GDM1 (cell line): Measurements from ENCODE around the gene INPP5J.
"Not testable (repeated sequence)": the region's sequence is repeated elsewhere in the genome, so short reads cannot be mapped to it uniquely, and the experiment has no call there.

Source experiments
- DNase-seq: peaks from one replicate; lab custom pipeline; 2025; lab: John Stamatoyannopoulos, UW

Gene INPP5J, protein sequence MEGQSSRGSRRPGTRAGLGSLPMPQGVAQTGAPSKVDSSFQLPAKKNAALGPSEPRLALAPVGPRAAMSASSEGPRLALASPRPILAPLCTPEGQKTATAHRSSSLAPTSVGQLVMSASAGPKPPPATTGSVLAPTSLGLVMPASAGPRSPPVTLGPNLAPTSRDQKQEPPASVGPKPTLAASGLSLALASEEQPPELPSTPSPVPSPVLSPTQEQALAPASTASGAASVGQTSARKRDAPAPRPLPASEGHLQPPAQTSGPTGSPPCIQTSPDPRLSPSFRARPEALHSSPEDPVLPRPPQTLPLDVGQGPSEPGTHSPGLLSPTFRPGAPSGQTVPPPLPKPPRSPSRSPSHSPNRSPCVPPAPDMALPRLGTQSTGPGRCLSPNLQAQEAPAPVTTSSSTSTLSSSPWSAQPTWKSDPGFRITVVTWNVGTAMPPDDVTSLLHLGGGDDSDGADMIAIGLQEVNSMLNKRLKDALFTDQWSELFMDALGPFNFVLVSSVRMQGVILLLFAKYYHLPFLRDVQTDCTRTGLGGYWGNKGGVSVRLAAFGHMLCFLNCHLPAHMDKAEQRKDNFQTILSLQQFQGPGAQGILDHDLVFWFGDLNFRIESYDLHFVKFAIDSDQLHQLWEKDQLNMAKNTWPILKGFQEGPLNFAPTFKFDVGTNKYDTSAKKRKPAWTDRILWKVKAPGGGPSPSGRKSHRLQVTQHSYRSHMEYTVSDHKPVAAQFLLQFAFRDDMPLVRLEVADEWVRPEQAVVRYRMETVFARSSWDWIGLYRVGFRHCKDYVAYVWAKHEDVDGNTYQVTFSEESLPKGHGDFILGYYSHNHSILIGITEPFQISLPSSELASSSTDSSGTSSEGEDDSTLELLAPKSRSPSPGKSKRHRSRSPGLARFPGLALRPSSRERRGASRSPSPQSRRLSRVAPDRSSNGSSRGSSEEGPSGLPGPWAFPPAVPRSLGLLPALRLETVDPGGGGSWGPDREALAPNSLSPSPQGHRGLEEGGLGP

DNA sequence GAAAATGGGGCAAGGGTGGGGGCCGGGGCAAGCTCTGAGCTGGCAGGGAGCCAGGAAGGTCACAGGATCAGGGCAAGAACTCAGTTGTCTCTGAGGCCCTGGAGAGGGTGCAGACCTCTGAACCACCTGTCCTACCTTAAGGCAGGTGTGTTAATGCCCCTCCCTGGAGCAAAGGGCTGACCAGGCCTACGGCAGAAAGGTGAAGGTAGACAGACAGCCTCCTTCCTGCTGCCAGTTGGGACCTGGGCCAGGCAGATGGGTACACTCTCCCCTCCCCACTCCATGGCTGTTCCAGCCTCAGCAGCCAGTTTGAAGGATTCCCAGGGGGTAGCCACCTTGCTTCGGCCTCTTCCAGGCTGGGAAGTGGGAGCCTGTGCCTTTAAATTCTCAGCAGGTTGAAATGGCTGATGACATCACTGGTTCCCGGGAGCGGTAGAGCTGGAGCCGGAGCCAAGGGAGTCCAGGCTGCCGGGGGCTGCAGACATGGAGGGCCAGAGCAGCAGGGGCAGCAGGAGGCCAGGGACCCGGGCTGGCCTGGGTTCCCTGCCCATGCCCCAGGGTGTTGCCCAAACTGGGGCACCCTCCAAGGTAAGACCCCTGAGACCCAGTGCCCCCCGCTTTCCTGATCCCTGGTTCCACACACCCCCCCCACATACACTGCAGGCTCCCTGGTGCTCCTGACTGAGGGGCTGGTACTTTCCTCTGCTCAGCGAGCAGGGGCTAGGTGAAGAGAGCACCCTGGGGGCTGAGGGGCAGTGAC is at the start of gene INPP5J:
TSS of gene INPP5J (plus strand) at position 435 of the 760 bp plus-strand sequence. CDS start at position 484, 49 bp downstream.
- no peak for DNase-seq

DNA sequence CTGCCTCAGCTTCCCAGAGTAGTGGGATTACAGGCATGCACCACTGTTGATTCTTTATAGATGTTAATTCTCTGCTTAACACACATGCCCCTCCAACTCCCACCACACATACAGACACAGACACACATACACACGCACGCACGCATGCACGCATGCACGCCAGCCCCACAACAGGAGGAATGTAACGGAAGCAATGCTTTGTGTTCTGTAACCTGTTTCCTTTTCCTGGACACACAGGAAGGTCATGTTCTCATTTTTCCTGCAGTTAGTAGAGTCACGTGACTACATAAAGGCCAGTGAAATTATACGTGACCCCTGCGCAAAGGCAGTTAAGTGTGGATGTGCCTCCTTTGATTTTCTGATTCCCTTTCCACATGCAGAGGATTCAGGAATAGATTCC is 49.6 kb upstream of the INPP5J start:
- DNase-seq: not testable (repeated sequence)

DNA sequence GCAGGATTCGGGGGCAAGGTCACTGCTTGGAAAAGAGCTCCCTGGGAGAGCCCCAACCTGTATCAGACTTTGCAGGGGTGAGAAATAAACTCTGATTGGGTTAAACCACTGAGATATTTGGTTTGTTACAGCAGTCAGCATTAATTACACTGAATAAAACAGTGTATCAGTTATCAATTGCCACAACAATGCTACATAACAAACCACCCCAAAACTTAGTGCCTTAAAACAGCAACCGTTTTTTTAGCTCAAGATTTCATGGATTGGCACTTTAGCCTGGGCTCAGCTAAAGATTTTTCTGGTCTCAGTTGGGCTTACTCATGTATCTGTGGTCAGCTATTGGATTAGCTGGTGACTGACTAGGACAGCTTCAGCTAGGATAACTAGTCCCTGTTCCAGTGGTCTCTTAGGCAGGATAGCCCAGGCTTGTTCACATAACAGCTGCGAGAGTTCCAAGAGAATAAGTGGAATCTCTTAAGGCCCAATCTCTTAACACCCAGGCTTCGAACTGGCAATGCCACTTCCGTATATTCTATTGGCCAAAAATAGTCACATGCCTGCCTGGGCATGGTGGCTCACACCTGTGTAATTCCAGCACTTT is 49.1 kb upstream of the INPP5J start:
- DNase-seq: not testable (repeated sequence)

DNA sequence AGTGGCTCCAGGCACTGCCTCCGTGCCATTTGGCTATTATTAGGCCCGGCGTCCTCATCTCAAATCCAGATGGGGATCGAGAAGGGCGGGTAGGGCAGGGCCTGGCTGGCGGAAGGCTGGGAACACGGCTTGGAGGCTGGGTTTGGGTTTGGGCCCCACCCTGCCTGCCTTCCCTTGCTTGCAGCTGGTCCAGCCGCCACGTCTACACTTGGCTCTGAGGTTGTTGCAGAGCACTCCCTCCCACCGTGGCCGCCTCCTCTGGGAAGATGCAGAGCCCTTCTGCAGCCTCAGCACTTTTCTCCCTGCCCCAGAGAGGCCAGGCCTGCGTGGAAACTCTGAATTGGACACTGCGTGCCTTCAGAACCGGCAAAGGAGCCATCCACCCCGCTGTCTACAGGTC is 46.8 kb upstream of the INPP5J start:
- DNase-seq: no peak

DNA sequence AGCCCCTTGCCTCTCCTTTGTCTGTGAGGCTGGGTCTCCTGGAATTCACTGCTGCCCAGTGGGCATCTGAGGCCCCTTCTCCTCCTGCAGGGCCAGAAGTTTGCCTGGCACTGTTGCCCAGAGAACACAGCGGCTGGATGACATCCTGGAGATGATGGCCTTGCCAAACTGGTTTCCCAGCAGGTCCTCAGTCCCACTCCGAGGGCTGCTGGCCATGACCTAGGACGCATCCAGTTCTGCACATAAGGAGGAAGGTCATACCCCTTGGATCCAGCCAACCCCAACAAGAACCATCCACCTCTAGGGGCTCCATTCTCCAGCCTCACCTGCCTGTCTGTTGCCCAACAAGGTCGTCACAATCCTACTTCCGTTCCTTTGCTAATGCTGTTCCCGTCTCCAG is 45.1 kb upstream of the INPP5J start:
- DNase-seq: no peak

DNA sequence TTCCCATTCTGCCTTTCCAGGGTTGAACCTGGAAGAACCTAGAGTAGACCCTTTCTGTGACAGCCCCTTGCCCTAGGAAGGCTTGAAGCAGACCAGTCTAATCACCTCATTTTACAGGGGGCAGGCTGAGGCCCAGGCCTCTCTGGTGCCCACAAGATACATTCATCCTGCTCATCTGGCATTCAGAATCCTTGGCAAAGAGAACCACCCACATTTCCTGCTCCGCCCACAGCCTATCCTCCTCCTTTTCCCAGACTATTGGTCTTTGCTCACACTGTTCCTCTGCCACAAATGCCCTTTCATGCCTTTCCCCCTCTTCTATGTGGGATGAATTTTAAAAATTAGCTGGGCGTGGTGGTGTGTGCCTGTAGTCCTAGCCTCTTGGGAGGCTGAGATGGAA is 44.4 kb upstream of the INPP5J start:
- DNase-seq: not testable (repeated sequence)

DNA sequence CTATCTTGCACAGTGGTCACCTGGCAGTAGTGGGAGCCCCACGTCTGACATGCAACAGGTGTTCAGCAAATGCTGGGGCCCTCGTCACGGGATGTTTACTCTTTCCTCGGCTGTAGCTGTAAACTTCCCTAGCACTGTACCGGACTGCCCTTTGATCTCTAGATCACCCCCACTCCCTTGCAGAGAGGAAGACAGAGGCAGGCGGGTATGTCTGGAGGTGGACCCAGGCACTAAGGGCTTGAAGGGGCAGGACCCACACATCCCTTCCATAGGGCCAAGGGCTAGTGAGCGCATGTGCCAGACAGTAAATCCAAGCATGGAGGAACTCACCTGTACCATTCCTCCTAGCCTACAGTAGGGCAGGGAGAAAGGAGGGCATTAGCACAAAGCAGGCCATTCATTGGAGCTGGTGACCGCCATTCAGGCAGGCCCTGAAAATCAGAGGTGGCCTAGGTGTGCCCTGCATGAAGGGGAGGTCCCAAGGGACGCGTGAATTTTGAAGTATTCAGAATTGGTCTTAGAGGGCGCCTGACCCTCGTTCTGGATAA is 43.6 kb upstream of the INPP5J start:
- DNase-seq: no peak

DNA sequence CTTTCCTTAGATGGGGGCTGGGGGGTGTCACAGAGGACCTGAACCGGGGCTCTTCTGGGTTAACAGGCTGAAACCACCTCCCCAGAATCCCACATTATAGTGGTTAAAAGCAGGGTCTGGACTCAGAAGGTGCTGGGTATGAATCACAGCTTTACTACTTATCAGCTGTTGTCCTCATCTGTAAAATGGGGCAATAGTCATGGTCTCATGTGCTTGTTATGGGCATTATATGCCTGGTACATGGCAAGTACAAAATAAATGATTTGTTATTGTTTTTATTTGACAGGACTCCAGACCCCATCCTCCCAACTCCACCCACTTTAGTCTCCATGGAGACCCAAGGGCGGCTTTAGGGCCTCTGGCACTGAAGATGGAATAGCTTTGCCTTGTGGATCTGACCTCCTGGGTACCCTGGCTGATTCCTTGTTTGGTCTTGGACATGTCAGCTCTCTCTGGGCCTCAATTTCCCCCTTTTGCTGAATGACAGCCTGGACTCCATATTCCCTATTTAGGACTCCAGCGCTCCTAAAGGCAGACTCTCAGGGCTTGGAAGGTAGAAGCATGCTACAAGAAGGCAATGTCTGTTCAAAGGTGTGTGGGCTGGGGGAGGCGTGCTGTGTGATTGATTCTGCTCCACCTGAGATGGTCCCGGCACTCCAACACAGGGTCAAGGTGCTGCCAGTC is 42.5 kb upstream of the INPP5J start:
- DNase-seq: no peak

DNA sequence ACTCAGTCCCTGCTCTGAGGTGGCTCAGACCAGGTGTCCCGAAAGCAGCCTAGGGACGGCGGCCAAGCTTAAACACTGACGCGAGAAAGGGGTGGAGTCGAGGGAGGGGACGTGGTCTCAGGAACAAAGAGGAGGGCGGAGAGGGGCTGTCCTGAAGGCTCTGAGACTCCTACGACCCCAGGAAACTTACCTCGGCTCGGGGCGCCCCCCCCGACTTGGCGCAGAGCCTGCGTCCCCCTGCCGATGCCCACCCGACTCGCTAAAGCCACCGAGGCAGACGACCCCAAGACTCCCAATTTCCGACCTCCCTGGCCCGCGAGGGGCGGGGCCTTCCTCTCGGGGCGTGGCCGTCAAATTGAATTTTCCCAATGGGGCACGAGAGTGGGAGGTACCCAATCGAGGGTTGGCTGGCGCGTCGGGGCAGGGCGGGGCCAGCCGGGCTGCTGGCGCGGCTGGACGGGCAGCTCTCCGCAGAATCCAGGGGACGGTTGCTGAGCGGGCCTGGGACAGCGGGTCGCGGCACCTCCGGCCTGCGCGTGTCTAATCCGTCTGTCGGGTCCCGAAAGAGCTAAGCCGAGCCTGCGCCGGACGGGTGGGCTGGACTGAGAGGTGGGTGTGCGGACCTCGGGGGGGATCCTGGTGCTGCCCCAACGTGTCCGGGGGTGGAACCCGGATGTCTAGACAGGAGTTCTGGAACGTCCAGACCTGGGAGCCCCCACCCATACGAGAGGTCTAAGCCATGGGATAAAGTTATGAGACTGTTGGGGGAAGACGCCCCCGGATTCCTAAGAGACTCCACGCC is 41.7 kb upstream of the INPP5J start, which contains the start of gene SMTN:
TSS of gene SMTN (plus strand) at position 471 of the 802 bp plus-strand sequence. CDS start 1,941 bp downstream, outside the sequence.
- DNase-seq: peak; percentile 80

DNA sequence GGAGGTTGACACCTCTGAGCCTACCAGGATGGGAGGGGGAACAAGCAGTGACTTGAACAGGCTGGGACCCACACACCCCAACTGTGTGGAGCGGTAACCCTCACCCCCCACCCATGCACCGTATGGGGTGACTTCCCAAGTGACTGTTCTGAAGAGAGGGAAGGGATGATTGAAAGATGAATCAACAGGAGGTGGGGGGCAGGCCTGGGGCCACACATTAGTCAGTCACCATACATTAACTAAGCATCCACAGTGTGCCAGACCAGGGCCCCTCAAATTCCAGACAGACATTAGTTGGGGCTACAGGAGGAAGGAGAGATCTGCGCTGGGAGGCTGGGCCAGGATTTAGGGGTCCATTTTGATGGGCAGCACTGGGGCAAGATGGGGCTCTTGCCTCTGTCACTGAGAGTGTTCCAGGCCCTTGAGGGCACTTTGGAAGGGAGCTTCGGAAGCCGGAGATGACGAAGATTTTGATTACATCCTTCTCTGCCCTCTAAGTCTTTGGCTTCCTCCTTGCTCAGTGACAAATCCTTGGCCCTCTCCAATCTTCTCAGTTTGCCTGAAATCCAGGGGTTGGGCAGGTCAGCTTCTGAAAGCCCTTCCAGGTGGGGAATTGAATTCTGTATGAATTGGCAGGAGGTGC is 40.7 kb upstream of the INPP5J start:
- no peak for DNase-seq

DNA sequence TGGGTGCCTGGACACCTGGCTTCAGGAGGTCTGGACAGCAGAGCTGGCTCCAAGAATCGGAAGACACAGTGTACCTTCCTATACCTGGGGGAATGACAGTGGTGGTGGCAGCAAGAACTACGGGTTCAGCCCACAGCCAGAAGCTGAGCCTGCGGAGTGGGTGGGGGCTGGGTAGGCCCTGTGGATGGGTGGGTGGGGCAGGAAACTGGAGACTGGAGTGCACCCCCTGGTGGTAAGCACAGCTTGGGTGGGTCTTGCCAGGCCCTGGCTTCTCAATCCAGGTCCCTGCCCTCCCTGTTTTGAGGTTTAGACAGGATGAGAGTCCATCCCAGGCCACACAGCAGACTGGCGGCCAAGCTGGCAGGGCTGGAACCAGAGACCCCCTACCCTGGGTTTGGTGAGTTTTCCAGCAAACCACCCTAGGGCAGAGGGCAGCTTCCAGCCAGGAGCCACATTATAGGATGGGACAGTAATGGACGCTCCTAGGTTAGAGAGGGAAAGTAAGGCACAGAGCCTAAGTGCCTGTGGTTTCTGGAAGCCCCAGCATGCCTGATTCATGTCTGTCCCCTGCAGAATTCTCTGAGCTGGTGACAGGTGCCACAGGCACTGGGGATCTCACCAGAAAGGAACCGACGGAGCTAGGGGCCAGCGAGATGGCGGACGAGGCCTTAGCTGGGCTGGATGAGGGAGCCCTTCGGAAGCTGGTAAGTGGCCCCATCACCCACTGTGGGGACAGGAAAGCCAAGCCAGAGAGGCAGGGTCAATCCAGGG is 40.0 kb upstream of the INPP5J start:
- DNase-seq: peak; percentile 26

DNA sequence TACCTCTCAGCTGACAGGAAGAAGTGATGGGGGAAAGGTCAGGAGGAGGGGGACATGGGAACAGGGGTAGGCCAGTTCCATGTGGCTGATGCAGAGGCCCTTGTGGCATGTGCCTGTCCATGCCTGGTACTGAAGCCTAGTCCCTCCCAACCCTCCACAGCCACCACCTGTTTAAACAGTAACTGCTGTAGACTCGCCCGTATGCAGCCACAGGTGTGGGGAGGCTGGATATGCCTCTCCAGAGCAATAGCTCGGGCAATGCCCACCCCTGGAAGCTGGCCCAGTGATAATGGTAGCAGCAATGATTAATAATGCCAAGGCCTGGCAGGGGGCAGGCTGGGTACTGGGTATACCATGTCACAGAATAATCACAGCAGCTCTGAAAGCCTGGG is 39.4 kb upstream of the INPP5J start:
- no peak for DNase-seq

DNA sequence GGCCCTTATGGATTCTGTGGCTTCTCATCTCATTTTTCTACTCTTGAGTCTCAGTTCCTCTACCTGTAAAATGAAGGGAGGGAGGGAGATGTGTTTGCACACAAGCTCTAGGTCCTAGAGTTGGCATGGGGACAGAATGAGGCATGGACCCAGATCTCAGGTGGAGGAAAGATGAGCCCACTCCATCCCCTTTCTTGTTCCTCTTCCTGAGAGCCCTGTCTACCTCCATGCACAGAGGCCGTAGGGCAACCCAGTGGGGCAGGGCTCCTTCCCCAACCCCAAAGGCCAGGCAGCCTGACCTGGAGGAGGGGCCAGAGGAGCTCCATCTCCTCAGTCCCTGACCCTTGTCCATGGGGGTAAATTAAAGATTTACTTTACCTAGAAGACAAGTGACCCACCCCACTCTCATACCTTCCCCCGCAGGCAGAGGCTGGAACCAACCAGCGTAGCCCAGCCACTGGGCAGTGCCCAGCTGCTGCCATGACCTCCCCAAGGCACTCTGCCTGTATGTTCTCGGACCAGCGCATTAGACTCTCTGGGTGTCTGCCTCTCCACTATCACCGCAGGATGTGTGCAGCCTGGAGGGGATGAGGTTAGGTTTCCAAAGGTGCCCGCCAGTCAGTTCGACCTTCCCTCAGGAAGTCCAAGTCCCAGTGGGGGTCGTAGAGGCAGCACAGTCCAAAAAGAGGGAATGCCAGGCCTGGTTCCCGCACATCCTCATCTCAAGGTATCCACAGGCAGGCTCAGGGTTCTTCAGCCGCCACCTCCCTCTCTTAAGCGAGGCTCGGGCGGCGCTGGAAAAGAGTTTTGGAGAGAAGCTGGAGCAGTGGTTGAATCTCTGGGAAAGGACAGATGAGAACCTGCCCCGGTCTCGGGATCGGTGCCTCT is 38.6 kb upstream of the INPP5J start:
- DNase-seq: no peak

DNA sequence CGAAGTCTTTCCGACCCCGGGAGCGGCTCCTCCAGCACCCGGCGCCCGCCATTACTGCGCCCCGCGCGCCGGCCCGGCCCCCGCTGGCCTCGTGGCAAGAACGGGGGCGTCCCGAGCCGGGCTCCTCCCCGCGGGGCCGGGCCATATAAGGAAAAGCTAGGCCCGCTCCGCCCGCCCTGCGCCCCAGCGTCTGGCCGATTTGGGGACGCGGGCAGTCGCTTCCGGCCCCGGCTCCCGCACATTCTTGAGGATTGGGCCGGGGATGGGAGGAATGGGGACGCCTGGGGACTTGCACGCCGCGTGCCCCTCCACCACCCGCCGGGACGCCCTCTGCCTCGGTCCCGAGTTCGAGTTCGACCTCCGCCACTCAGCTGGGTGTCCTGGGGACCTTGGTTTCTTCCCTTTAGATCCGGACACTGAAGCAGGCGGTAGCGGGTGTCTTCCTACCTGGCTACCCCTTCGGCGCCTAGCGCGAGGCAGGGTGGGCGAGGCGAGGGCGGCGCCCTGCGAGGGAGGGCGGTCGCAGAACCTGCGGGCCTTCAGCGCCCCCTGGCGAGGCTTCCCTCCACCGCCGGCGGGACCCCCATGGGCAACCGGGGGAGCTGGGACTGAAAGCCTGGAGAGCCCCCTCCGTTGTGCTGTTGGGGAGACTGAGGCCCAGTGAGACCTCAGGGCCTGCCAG is 37.8 kb upstream of the INPP5J start:
- DNase-seq: peak; percentile 74

DNA sequence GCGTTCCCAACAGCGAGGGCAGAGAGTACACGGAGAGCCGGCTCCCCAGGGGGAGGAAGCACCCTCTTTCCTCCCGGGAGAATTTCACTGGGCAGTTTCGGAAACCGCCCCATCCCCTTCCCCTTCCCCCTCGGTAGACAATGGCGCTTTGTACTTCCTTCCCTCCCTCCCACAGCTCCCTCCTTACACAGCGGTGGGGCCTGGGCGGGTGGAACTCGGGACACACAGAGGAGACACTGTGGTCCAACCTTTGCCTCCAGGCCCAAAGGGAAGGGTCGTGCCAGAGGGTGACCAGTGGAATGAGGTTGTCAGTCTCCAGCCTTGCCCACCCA is 37.3 kb upstream of the INPP5J start:
- peak; percentile 32 for DNase-seq

DNA sequence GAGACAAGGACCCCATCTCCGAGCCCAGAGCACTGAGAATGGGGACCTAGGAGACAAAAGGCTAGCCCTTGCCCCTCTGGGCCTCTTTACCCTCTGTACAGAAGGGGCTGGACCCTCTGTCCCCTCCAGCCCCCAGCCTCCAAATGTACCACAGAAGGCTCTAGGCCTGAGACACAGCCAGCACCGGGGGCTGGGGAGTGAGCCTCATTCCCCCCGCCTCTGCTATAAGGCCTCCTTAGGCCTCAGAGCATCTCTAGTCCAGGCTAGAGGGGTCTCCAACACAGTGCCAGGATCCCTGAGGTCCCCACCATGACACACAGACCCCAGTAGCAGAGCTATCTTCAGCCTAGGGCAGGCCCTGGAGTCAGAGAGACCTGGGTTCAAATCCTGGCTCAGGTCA is 36.8 kb upstream of the INPP5J start:
- no peak for DNase-seq
